GM21367 (cell line): Measurements from ENCODE around the gene RANBP3L.
"Not testable (repeated sequence)": the region's sequence is repeated elsewhere in the genome, so short reads cannot be mapped to it uniquely, and the experiment has no call there.

Experiments
- ATAC-seq: cut with Tn5 transposase; IDR thresholded peaks from one replicate; pipeline ENCODE4 v1.9.1; 2021; ENCODE audit not compliant: unreplicated experiment

The RANBP3L gene

DNA sequence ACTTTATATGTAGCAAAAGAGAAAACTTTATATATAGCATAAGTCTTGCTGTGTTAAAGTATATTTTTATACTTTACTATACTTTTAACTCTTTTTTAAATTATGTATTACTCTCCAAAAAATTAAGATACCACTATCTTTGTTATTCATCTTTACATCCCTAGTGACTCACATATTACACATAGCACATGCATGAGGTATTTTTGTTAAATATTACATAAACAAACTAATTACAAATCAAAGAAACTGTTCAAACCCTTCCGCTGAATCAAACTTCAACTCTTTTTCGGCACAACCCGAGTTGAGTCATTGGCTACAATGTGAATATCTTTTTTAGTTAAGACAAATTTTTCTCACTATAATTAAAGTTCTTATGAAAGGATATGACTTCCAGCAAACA is 92.0 kb downstream of the RANBP3L start:
- no peak for ATAC-seq

DNA sequence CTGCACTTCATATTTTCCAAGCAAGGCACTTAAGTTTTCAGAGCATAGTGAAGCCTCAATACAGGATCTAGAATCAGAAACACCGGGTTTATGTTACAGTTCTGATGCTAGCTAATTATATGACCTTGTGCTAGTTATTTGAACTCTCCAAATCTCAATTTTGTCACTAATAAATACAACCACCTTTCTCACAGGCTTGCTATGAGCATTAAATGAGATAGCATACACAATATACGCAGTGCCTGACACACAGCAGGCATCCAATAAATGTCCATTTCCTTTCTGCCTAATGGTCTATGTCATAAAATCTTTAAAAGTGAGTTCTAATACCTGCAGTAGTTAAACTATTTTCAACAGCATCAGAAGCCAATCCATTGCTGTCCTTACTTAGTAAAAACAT is 92.9 kb downstream of the RANBP3L start:
- no peak for ATAC-seq

DNA sequence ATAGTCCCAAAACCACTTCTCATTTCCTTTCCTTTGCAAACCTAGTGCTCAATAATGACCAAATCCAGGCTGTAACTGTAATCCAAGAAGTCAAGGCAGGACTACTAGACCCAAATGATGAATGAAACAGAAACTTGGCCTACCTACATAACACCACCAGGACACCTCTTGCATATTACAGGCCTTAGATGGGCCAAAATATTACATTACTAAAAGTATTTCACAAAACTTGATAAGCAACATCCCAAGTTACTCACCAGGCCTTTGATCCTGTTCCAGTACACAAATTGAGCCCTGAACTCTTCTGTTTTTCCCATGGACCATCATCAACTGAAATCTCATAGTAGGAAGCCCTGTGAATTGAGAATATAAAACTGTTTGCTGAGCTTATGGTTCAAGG is 94.8 kb downstream of the RANBP3L start:
- ATAC-seq: no peak

DNA sequence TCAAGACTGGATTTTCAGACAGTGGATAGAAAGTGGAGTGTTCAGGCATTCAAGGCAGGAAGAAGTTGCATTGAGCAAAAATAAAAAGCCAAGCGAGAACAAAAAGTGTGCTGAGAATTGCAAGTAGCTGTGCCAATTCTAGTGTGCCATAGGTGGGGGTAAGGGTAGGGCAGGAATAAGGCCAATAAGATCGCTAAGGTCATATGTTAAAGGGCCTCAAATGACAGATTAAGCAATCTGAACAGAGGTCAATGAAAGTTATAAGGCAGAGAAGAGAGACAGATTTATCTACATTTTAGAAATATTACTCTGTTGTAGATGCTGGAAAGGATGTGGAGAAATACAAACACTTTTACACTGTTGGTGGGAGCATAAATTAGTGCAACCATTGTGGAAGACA is 96.4 kb downstream of the RANBP3L start:
- no peak for ATAC-seq

DNA sequence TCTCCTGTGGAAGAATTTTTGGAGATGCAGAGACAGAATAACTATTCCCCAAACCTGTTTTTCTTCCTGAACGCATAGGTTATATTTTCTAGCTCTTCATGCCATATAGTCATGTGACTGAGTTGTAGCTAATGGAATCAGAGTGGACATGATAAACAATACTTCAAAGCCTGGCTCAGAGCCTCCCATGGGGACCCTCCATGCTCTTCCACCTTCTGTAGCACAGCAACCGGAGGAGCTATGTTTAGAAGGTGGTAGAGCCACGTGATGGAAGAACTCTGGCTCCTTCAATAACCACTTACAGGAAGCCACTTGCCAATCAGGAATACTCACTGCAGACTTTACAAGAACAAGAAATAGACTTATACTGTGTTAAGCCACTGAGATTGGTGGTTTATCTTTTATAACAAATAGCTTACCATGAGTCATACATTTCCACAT is 99.2 kb downstream of the RANBP3L start:
- ATAC-seq: no peak

DNA sequence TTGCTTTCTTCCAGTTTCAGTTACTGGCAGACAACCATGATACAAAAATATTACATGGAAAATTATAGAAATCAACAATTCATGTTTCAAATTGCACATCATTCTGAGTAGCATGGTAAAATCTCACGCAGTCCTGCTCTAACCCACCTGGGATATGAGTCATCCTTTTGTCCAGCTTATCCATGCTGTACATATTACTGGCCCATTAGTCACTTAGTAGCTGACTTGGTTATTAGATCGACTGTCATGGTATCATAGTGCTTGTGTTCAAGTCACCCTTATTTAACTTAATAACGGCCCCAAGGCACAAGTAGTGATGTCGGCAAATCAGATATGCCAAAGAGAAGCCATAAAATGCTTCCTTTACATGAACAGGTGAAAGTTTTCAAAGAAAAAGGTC is 101.2 kb downstream of the RANBP3L start:
- no peak for ATAC-seq

DNA sequence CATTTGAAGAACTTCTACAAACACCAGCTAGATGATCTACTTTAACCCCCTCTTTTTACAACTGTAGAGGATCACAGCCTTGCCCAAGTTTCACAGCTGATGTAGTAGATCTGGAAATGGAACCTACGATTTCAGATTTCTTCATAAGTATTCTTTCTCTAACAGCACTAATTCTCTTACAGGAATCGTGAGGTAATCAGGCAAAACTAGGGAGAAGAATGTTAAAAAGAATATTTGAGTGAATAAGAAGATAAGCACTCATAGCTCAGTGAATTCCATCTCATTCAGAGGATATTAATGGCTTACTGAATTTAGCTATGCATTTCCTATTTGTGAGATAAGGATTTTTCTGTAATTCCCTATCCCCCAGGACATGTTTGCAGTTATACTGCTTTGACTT is 102.1 kb downstream of the RANBP3L start:
- ATAC-seq: no peak

DNA sequence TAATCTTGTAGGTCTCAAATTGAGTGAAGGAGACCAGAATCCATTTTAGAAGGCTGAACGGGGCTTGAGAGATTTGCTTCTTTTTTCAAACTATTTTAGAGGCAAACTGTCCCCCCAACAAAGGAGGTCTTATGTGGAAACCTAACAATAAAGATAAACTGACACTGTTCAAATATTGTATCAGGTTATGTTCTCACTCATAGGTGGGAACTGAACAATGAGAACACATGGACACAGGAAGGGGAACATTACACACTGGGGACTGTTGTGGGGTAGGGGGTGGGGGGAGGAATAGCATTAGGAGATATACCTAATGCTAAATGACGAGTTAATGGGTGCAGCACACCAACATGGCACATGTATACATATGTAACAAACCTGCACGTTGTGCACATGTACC is 102.9 kb downstream of the RANBP3L start:
- ATAC-seq: not testable (repeated sequence)
